ENCODE results near the gene EXOC4.

Gene EXOC4

GRCh38 chr7:134037991-134038390, 785.1 kb downstream of the EXOC4 start:
- DNase-seq (ENCODE audit: low read depth) = no peak

- DNase-seq (ENCODE audit: low read depth) = no peak
Observed at GRCh38 chr7:134040988-134041387, 788.1 kb downstream of the EXOC4 start.

- no peak for DNase-seq (ENCODE audit: low read depth)
Observed at GRCh38 chr7:134041477-134041876, 788.6 kb downstream of the EXOC4 start.

- DNase-seq (ENCODE audit: low read depth) = no peak
Observed at GRCh38 chr7:134042307-134042706, 789.4 kb downstream of the EXOC4 start.

GRCh38 chr7:134044682-134045081, 791.8 kb downstream of the EXOC4 start:
- no peak for DNase-seq (ENCODE audit: low read depth)

GRCh38 chr7:134045716-134046115, 792.8 kb downstream of the EXOC4 start:
- DNase-seq (ENCODE audit: low read depth) = no peak

- no peak for DNase-seq (ENCODE audit: low read depth)
Observed at GRCh38 chr7:134046594-134047128, 793.8 kb downstream of the EXOC4 start.

GRCh38 chr7:134047675-134048074, 794.8 kb downstream of the EXOC4 start:
- DNase-seq (ENCODE audit: low read depth) = no peak

- DNase-seq (ENCODE audit: low read depth) = no peak
Observed at GRCh38 chr7:134048166-134048565, 795.3 kb downstream of the EXOC4 start.

- DNase-seq (ENCODE audit: low read depth) = no peak
Observed at GRCh38 chr7:134051020-134051419, 798.1 kb downstream of the EXOC4 start.

GRCh38 chr7:134056816-134057215, 803.9 kb downstream of the EXOC4 start:
- DNase-seq (ENCODE audit: low read depth) = no peak

GRCh38 chr7:134058521-134058920, 805.6 kb downstream of the EXOC4 start:
- no peak for DNase-seq (ENCODE audit: low read depth)

GRCh38 chr7:134058980-134059379, 806.1 kb downstream of the EXOC4 start:
- no peak for DNase-seq (ENCODE audit: low read depth)

GRCh38 chr7:134059921-134060320, 807.0 kb downstream of the EXOC4 start:
- no peak for DNase-seq (ENCODE audit: low read depth)

- no peak for DNase-seq (ENCODE audit: low read depth)
Observed at GRCh38 chr7:134060874-134061273, 808.0 kb downstream of the EXOC4 start.

GRCh38 chr7:134062460-134062859, 809.6 kb downstream of the EXOC4 start:
- no peak for DNase-seq (ENCODE audit: low read depth)

- no peak for DNase-seq (ENCODE audit: low read depth)
Observed at GRCh38 chr7:134065415-134065814, 812.5 kb downstream of the EXOC4 start.

GRCh38 chr7:134067164-134067563, 814.3 kb downstream of the EXOC4 start:
- DNase-seq (ENCODE audit: low read depth) = no peak

GRCh38 chr7:134068670-134069069, 815.8 kb downstream of the EXOC4 start:
- DNase-seq (ENCODE audit: low read depth) = no peak

GRCh38 chr7:134069187-134069586, 816.3 kb downstream of the EXOC4 start:
- no peak for DNase-seq (ENCODE audit: low read depth)

GRCh38 chr7:134070673-134071072, 817.8 kb downstream of the EXOC4 start:
- DNase-seq (ENCODE audit: low read depth) = no peak

GRCh38 chr7:134071355-134072331, 818.8 kb downstream of the EXOC4 start:
- DNase-seq (ENCODE audit: low read depth) = no peak

- DNase-seq (ENCODE audit: low read depth) = no peak
Observed at GRCh38 chr7:134073276-134073675, 820.4 kb downstream of the EXOC4 start.

- DNase-seq (ENCODE audit: low read depth) = no peak
Observed at GRCh38 chr7:134075799-134076198, 822.9 kb downstream of the EXOC4 start.
